Muscle of leg (tissue), 11 donors: ENCODE data around the gene SPTBN5. TPM values are rescaled to one million over a fixed set of nuclear protein-coding genes. Genes with fewer than 3 reads are reported as not detected.

Source experiments
- DNase-seq: peaks from one replicate; pipeline ENCODE4 v3.0.0; 2013
- H3K27ac ChIP-seq: one replicate; pipeline ENCODE4 v1.5.1; 2013; ENCODE audit warnings: mild to moderate bottlenecking, low read length, control low read depth
- H3K27me3 ChIP-seq: one replicate; pipeline ENCODE4 v1.6.1; 2013; ENCODE audit warnings: low read length; ENCODE audit not compliant: control insufficient read depth, insufficient read depth
- H3K36me3 ChIP-seq: one replicate; pipeline ENCODE4 v1.6.1; 2013; ENCODE audit warnings: low read length; ENCODE audit not compliant: control insufficient read depth, insufficient read depth
- H3K4me1 ChIP-seq: one replicate; pipeline ENCODE4 v1.6.1; 2013; ENCODE audit warnings: low read length; ENCODE audit not compliant: control insufficient read depth, insufficient read depth
- H3K4me3 ChIP-seq: one replicate; pipeline ENCODE4 v1.5.1; 2013; ENCODE audit warnings: low read length, control low read depth
- H3K9me3 ChIP-seq: replicated peaks from 2 replicates; pipeline ENCODE4 v1.6.1; 2013; ENCODE audit warnings: low read depth, low read length; ENCODE audit not compliant: control insufficient read depth
- WGBS: methylation state at CpG from one replicate; pipeline ENCODE4 v1.1.5; 2013; ENCODE audit warnings: missing lambda C conversion rate; ENCODE audit not compliant: insufficient coverage; 5-methylcytosine and 5-hydroxymethylcytosine counted together
- polyA plus RNA-seq, 8 donors: library from polyadenylated mRNA; unstranded; fragments of 120-200 nt; gene quantifications; one replicate each; pipeline versions ENCODE4 v1.2.1 to v1.2.3, GENCODE V29; 2013; ENCODE audit warnings: inconsistent platforms in 1 of 8, low replicate concordance in 1 of 8; ENCODE audit not compliant: insufficient read length in 8 of 8, insufficient read depth in 1 of 8
- total RNA-seq: library from RNA; stranded (reverse); fragments of 120-200 nt; gene quantifications from one replicate; pipeline ENCODE4 v1.2.4, GENCODE V29; 2013

SPTBN5 gene
- total and polyA plus RNA-seq, 9 donors = 1.8 to 9.4 (median 4.1) TPM

- H3K4me3 ChIP-seq = no peak overlapping the region
- peaks cover 22% of the 10 kb centered on the region for H3K4me1 ChIP-seq
- no peaks in the 10 kb centered on the region for H3K27me3 ChIP-seq
- WGBS = 2% methylated on average over 6 of the region's 6 CpGs
- no peaks in the 10 kb centered on the region for H3K9me3 ChIP-seq
- peaks cover 65% of the 10 kb centered on the region for H3K36me3 ChIP-seq
- peak; percentile 87 for DNase-seq
- peak overlapping the region; percentile 45 for H3K27ac ChIP-seq
These were observed 10.7 kb upstream of the SPTBN5 start for GRCh38 chr15:41904541-41905005.

- Histone ChIP-seq H3K27ac (peak overlapping the region; percentile 7), H3K27me3 (no peaks in the 10 kb centered on the region), H3K36me3 (peaks cover 65% of the 10 kb centered on the region), H3K4me3 (no peak overlapping the region), H3K4me1 (peaks cover 22% of the 10 kb centered on the region), H3K9me3 (no peaks in the 10 kb centered on the region)
- no peak for DNase-seq
- WGBS = 89% methylated on average over 7 of the region's 13 CpGs
These were observed 9.9 kb upstream of the SPTBN5 start for GRCh38 chr15:41903782-41904181.

- WGBS = 70% methylated on average over 2 of the region's 5 CpGs
- Histone ChIP-seq H3K27ac (no peak overlapping the region), H3K4me3 (no peak overlapping the region), H3K27me3 (no peaks in the 10 kb centered on the region), H3K4me1 (peaks cover 22% of the 10 kb centered on the region), H3K36me3 (peaks cover 55% of the 10 kb centered on the region), H3K9me3 (no peaks in the 10 kb centered on the region)
- DNase-seq = no peak
These were observed 7.6 kb upstream of the SPTBN5 start for GRCh38 chr15:41901431-41901830.

GRCh38 chr15:41900526-41901380, 6.9 kb upstream of the SPTBN5 start:
- Histone ChIP-seq H3K9me3 (no peaks in the 10 kb centered on the region), H3K36me3 (peaks cover 53% of the 10 kb centered on the region), H3K4me1 (peaks cover 20% of the 10 kb centered on the region), H3K27ac (no peak overlapping the region), H3K4me3 (no peak overlapping the region), H3K27me3 (no peaks in the 10 kb centered on the region)
- no peak for DNase-seq
- WGBS = 91% methylated on average over 35 of the region's 36 CpGs

- H3K36me3 ChIP-seq = peaks cover 53% of the 10 kb centered on the region
- no peak for DNase-seq
- peaks cover 21% of the 10 kb centered on the region for H3K4me1 ChIP-seq
- H3K27me3 ChIP-seq = no peaks in the 10 kb centered on the region
- no peak overlapping the region for H3K27ac ChIP-seq
- no peak overlapping the region for H3K4me3 ChIP-seq
- no CpG with 5 or more reads among the region's 6 CpGs for WGBS
- no peaks in the 10 kb centered on the region for H3K9me3 ChIP-seq
These were observed 6.1 kb upstream of the SPTBN5 start for GRCh38 chr15:41899854-41900442.

- 44% methylated on average over 3 of the region's 8 CpGs for WGBS
- Histone ChIP-seq H3K27me3 (no peaks in the 10 kb centered on the region), H3K4me1 (peaks cover 31% of the 10 kb centered on the region), H3K9me3 (no peaks in the 10 kb centered on the region), H3K36me3 (peaks cover 41% of the 10 kb centered on the region), H3K4me3 (no peak overlapping the region), H3K27ac (no peak overlapping the region)
- no peak for DNase-seq
These were observed 3.5 kb upstream of the SPTBN5 start for GRCh38 chr15:41897363-41897799.

GRCh38 chr15:41896566-41896965, 2.7 kb upstream of the SPTBN5 start:
- Histone ChIP-seq H3K4me3 (no peak overlapping the region), H3K27me3 (no peaks in the 10 kb centered on the region), H3K36me3 (peaks cover 38% of the 10 kb centered on the region), H3K27ac (no peak overlapping the region), H3K9me3 (no peaks in the 10 kb centered on the region), H3K4me1 (peaks cover 39% of the 10 kb centered on the region)
- 94% methylated on average over 5 of the region's 6 CpGs for WGBS
- DNase-seq = no peak

- no peaks in the 10 kb centered on the region for H3K27me3 ChIP-seq
- no peak for DNase-seq
- peaks cover 45% of the 10 kb centered on the region for H3K4me1 ChIP-seq
- H3K9me3 ChIP-seq = no peaks in the 10 kb centered on the region
- H3K27ac ChIP-seq = no peak overlapping the region
- H3K36me3 ChIP-seq = peaks cover 35% of the 10 kb centered on the region
- WGBS = no CpG with 5 or more reads among the region's 1 CpG
- no peak overlapping the region for H3K4me3 ChIP-seq
These were observed 2.1 kb upstream of the SPTBN5 start for GRCh38 chr15:41895957-41896356.

- no peak for DNase-seq
- Histone ChIP-seq H3K9me3 (no peaks in the 10 kb centered on the region), H3K27me3 (no peaks in the 10 kb centered on the region), H3K4me1 (peaks cover 46% of the 10 kb centered on the region), H3K4me3 (no peak overlapping the region), H3K27ac (no peak overlapping the region), H3K36me3 (peaks cover 31% of the 10 kb centered on the region)
- 96% methylated on average over 4 of the region's 11 CpGs for WGBS
These were observed 1.6 kb upstream of the SPTBN5 start for GRCh38 chr15:41895491-41895890.

- Histone ChIP-seq H3K9me3 (no peaks in the 10 kb centered on the region), H3K27ac (no peak overlapping the region), H3K36me3 (peaks cover 25% of the 10 kb centered on the region), H3K27me3 (no peaks in the 10 kb centered on the region), H3K4me3 (no peak overlapping the region), H3K4me1 (peaks cover 46% of the 10 kb centered on the region)
- DNase-seq = peak; percentile 67
- 13% methylated on average over 19 of the region's 24 CpGs for WGBS
These were observed 1.1 kb upstream of the SPTBN5 start for GRCh38 chr15:41894791-41895463.
